Tibial artery (tissue), 4 donors: Measurements from ENCODE around the gene TEX261.

Experiments used
- DNase-seq, 2 donors: peaks; one replicate each; pipeline ENCODE4 v3.0.0-alpha.2; 2019
- H3K27ac ChIP-seq, 2 donors: fragments of 200-600 bp; sonication (generic) in 1 of 2; 1 replicate in 1 of 2; 2 replicates in 1 of 2; pipeline ENCODE4 v1.5.1; 2018 to 2019; ENCODE audit warnings: mild to moderate bottlenecking in 1 of 2
- H3K27me3 ChIP-seq, 2 donors: fragments of 200-600 bp; sonication (generic) in 1 of 2; one replicate each; pipeline versions ENCODE4 v1.5.1 to v1.6.0; 2016 to 2019
- H3K36me3 ChIP-seq, 3 donors: fragments of 200-600 bp; sonication (generic) in 2 of 3; one replicate each; pipeline ENCODE4 v1.5.1; 2016 to 2019; ENCODE audit warnings: mild to moderate bottlenecking in 2 of 3
- H3K4me1 ChIP-seq, 4 donors: fragments of 200-600 bp; sonication (generic) in 2 of 4; 1 replicate in 3 of 4; 2 replicates in 1 of 4; pipeline ENCODE4 v1.5.1; 2016 to 2019
- H3K4me3 ChIP-seq, 2 donors: fragments of 200-600 bp; sonication (generic) in 1 of 2; 1 replicate in 1 of 2; 2 replicates in 1 of 2; pipeline ENCODE4 v1.5.1; 2018 to 2019; ENCODE audit warnings: mild to moderate bottlenecking in 2 of 2
- H3K9me3 ChIP-seq, 3 donors: fragments of 200-600 bp; sonication (generic) in 1 of 3; one replicate each; pipeline ENCODE4 v1.5.1; 2016 to 2019
- CTCF ChIP-seq, 2 experiments: fragments of 200-600 bp in 1 of 2; fragments of 450-650 bp in 1 of 2; IDR thresholded peaks; one replicate each; pipeline ENCODE4 v1.5.1; 2017 to 2019; ENCODE audit warnings: antibody characterized with exemption in 2 of 2, mild to moderate bottlenecking in 1 of 2, moderate library complexity in 1 of 2
- intact Hi-C: fragments of 100-400 bp; cut with DNase I; formaldehyde crosslinking; loops from one replicate; pipeline ENCODE4 v1.15.0; 2023; ENCODE audit warnings: low total_unique reads

The TEX261 gene

DNA sequence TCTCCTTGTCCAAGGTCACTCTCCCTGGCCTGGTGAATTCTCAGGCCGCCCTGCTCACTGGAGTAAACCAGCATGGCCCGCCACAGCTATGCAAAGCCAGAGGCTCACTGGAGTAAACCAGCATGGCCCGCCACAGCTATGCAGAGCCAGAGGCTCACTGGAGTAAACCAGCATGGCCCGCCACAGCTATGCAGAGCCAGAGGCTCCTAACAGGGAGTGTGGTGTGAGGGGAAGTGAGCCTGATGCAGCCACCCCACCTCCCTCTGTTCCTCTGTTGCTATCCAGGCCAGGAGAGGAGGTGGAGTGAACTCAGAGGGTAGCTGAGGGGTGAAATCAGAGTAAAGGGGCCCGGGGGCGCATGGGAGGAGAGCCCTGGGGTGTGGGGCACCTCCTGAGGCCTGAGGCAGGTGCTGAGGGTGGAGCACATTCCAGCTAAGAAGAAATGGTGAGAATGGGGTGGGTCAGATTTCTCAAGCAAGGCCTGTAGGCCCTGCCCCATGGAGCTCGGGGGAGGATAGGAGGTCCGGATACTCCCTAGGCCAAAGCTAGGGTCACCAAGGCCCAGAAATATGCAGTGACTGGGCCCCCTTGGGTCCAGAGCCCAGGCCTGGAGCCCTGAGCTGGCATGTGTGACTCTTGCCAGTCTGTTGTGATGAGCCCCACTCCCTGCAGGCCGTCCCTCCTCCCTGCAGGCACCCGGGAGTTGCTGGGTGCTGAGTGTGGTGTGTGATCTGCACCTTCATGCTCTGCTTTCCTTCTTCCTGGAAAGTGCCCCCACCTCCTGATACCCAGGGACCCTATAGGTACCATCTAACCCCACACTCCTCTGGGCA is 57.5 kb downstream of the TEX261 start:
- H3K4me3 ChIP-seq, result no peak overlapping the region
- no peaks in the 10 kb centered on the region for H3K4me1 ChIP-seq
- no peak overlapping the region for H3K27ac ChIP-seq
- intact Hi-C loops, result no loop called here
- peak in 1 of 2 donors; percentile 54 for DNase-seq
- no peak for TF ChIP-seq CTCF (IDR thresholded peaks at IDR 0.05)
- no peaks in the 10 kb centered on the region for H3K36me3 ChIP-seq
- no peaks in the 10 kb centered on the region for H3K9me3 ChIP-seq
- peaks cover 0 to 27% of the 10 kb centered on the region in 2 donors for H3K27me3 ChIP-seq

- no peak overlapping the region for H3K4me3 ChIP-seq
- no peaks in the 10 kb centered on the region for H3K9me3 ChIP-seq
- H3K27ac ChIP-seq, result no peak overlapping the region
- H3K36me3 ChIP-seq, result no peaks in the 10 kb centered on the region
- intact Hi-C loops, result no loop called here
- peaks cover 0 to 35% of the 10 kb centered on the region in 2 donors for H3K27me3 ChIP-seq
- no peak for TF ChIP-seq CTCF (IDR thresholded peaks at IDR 0.05)
- no peaks in the 10 kb centered on the region for H3K4me1 ChIP-seq
- DNase-seq, result peak in 1 of 2 donors; percentile 37
Observed at GRCh38 chr2:70936165-70936978, 58.3 kb downstream of the TEX261 start.
